ENCODE results near the gene PSMG3. TPM values are rescaled to one million over a fixed set of nuclear protein-coding genes. Genes with fewer than 3 reads are reported as not detected.

PSMG3 gene
- polyA plus RNA-seq, 5 donors: 20.8 to 33.1 (median 24.6) TPM

DNA sequence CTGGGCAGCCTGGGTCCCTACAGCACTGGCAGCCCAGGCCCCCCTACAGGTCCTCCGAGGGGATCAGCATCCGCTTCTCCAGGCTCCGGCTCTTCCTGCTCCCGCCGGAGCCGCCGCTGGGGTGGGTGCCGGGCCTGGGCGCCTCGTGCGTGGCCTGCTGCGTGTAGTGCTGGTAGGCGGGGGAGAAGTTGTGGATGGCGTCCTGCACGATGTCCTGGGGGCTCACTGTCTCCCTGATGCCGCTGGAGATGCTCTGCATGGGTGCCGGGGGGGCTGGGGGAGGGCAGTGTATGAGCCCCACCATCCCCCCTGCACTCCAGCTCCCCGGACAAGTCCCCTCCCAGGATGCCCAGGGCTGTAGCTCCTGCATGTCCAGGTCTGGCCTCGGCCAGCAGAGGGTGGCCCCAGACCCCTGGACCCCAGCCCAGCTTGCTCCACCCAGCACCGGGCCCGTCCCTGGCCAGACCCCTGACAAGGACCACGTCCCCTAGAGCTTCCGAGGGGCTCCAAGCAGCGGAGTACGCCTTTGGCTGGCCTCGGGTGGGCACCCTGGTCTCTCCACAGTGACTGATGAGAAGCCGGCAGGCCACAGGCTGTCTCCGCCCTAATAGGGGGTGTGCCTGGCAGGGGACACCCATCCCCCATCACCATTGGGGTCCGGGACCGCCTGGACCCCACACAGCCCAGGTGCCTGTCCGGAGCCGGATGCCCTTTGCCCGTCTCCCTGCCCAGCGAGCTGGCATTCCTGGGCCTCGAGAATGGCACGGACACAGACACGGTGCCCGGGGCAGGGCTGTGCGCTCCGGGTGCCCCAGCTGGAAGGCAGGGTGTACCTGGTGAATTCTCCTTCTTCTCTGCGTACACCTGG is 22.7 kb downstream of the PSMG3 start:
- no peak for DNase-seq

DNA sequence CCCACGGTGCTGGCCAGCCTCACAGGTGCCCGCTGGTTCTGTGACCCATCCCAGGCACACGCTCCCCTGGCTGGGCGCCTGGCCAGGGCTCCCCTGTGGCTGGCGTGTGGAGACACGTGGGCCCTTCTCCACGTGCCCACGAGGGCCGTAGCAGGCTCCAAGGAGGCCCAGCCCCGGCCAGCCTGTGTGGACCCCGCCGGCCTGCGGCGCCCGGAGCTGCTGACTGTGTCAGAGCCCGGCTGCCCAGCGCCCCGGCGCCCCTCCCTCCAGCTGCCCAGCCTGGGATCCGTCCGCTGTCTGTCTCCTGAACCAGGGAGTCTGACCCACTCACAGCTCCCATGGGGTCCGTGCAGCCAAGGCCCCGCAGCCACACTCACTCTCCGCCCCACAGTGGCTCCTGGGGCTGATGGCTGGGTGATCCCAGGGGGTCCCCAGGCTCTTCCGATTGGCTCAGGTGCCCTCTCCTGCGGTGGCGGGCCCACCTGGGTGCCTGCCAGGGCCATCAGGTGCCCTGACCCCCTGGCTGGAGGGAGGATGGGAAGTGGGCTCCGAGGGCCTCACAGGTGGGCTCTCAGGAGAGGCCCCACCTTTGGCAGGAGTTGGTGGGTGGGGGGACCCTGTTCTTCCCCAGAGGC is 23.4 kb downstream of the PSMG3 start:
- no peak for DNase-seq

DNA sequence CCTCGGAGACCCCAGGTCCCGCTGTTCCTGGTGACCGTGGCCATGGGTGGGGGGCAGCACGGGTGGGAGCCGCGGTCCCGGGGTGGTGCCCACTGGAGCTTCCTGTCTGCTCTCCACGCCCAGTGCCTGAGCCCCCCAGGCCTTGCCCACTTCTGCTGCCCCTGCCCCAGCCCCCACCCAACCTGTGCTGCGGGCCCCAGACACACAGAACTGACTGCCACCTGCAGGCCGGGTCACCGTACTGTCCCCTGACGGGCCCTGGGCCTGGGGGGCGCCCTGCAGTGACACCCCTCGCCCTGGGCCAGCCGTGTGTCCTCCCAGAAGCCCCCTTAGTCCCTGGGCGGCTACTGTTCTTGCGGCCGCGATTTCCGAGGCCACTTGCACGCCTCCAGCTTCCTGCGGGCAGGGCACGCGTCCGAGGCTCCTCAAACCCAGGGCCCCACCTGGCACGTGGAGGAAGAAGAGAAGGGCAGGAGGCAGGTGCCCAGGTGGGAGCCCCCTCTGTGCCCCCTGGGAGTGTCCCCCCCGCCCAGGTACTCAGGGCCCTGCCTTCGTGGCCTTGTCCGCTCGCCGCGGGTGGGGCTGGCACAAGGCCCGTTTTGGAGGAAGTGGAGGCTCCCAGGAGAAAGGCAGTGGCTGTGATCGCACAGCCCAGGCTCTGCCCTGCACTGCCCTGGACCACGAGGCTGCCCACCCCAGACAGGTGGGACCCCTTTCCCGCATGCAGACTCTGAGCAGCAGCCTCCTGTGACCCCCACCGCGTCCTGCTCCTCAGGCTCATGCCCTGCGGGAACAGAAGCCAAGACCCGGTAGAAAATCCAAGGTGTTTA is 24.2 kb downstream of the PSMG3 start:
- DNase-seq: no peak

DNA sequence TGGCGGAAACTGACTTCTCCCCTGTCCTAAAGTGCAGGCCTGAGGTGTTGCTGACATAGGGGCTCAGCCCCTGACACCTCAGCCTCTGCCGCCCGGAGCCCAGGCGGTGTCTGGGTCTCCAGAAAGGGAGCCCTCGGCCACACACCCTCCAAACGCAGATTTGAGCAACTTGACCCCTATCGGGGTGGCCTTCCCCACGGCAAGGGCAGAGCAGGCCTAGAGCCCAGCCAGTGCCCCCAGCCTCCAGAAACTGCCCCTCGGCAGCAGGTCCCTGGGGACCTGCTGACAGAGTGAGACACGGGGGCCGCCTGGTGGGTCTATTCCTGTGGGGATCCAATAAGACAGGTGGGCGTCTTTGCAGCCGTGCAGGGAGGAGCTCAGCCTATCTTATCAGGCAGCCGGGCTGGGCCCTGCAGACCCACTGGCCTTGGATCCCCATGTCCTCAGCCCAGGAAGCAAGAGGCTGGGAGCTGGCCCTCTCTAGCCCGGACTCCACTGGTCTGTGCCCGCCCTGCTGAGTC is 24.9 kb downstream of the PSMG3 start:
- no peak for DNase-seq

DNA sequence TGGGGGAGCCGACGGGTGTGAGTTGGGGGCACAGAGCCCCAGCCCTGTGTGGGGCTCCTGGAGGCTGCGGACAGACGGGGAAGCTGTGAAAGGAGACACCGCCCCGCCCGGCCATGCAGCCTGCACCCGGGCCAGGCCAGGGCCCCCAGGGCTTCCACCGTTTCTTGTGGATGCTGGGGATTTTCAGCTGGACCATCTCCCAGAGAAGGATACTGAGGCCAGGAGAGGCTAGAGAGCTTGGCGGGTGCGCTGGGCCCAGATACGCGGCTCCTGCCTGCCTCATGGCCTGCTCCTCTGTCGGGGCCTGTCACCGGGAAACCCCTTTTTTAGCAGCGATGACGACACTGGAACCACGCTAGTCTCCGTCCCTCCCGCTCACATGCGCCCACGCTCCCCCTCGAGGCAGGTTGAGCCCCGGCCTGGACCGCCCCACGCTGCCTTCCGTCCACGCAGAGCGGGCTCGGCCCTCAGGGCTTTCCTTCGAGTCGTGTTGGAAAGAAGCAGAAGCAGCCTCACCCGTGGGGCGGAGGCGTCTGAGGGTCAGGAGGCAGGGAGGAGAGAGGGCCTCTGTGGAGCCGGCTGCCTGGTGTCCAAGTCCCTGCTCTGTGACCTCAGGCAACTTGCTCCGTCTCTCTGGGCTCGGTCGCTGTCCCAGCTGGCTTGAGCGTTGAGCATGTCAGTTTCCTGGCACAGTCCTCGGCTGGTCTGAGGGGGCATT is 25.5 kb downstream of the PSMG3 start:
- no peak for DNase-seq

DNA sequence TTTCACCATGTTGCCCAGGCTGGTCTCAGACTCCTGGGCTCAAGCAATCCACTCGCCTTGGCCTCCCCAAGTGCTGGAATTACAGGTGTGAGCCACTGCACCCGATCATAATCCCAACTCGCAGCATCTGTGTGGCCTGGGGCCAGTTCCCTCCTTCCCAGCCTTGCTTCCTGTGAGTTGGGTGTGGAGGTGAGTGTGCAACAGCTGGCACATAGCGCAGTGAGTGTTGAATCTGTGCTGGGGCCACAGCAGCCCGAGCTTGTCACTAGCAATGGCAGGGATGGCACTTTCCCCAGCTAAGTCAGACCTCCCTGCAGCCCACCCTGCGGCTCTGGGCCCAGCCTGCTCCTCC is 26.0 kb downstream of the PSMG3 start:
- DNase-seq: no peak

DNA sequence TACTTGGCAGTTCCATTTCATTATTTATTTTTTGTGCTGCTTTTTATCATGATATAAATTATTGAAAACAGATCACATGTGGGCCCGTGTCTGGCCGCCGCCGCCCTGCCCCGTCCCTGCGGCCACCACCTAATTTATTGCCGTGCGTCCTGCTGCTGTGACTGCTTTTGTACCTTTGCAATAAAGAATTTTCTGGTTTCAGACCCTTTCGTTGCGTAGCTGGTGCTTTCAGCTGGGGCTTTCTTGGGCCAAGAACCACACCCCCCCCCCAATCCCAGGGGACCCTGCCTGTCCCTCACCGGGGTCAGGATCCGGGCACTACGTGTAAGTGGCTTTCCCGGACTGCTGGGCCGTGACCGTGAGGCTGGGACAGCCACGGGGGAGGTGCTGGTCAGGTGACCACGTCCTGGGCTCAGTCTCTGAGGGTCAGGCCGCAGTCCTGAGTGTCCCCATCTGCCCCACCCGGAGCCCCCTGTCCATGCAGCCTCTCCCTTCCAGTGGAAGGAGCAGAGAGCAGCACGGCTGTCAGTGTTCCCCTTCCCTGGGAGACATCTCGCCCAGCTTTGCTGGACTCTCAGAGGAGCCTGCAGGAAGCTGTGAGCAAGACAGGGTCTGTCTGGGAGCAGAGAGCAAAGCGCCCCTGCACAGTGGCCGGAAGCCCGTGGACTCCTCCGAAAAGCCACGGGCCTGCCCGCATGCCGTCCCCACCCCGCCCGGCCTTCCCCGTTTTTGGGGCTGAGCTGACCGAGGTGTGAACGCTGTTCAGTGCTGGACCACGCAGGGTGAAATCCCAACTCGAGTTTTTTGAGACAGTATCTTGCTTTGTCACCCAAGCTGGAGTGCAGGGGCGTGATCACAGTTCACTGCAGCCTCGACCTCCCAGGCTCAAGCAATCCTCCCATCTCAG is 26.7 kb downstream of the PSMG3 start:
- DNase-seq: no peak

DNA sequence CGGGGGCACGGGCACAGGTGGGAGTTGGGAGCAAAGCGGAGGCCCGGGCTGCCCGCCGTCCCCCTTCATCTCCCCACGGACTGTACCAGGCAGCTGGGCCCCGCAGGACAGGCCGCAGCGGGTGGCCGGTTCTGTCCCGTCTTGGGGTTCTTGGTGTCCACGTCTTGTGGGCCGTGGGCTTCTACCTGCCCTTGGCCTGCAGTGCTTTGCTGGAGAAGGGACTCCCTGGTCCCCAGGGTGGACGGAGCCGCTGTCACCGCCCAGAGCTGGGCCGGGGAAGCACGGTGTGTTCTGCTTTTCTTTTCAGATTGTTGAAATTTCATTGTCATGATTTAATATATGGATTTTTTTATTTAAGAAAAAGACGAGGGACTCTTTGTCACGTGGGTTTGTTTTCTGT is 27.5 kb downstream of the PSMG3 start:
- DNase-seq: no peak

DNA sequence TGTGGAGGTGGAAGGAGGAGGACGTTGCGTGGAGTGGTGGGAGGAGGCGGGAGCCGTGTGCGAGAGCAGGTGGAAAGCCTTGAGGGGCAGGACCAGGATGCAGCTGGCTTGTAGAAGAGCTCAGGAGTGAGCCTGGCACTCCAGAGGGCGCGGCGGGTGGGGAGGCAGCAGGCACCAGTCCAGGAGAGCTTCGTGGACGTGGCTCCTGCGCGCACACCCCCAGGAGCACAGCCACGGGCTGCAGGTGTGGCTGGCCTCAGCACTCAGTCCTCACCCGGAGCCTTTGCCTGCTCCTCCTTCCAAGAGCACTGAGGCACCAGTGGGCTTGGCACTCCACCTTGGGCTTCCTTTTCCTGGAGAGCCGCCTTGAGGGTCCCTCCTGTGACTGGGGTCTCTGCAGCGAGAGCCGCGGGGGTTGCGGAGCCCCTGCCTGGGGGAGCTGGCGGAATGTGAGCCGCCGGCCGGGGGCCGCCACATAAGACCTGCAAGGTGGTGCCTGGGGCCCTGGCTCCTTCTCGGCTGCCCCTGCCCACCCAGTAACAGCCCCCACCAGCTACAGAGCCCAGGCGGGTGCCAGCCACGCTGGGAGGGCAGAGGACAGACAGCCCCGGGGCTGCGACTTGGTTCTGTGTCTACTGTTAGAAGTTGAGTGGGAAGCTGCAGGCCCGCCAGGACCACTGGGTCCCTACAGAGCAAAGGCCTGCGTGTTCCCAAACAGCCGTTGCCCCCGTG is 28.2 kb downstream of the PSMG3 start:
- DNase-seq: no peak

DNA sequence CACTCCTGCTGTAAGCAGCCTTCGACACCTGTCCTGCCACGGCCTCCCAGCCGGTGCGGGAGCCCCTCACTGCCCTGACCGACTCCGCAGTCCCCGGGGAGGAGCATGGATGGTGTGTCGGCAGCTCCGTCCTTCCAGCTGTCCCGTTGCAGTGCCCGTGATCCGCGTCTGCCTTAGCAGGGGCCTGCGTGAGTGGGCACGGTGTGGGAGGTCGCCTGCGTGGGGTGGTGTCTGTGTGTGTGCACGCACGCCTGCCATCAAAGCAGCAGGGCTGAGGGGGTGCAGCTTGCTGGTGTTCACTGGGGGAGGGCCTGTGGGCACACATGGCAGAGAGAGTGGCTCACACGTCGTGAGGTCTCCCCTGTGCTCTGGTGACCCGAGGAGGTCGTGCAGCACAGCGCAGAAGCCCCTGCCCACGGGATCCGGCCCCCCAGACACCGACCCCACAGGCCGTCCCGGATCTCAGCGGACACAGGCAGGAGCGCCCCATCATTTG is 29.0 kb downstream of the PSMG3 start:
- no peak for DNase-seq

DNA sequence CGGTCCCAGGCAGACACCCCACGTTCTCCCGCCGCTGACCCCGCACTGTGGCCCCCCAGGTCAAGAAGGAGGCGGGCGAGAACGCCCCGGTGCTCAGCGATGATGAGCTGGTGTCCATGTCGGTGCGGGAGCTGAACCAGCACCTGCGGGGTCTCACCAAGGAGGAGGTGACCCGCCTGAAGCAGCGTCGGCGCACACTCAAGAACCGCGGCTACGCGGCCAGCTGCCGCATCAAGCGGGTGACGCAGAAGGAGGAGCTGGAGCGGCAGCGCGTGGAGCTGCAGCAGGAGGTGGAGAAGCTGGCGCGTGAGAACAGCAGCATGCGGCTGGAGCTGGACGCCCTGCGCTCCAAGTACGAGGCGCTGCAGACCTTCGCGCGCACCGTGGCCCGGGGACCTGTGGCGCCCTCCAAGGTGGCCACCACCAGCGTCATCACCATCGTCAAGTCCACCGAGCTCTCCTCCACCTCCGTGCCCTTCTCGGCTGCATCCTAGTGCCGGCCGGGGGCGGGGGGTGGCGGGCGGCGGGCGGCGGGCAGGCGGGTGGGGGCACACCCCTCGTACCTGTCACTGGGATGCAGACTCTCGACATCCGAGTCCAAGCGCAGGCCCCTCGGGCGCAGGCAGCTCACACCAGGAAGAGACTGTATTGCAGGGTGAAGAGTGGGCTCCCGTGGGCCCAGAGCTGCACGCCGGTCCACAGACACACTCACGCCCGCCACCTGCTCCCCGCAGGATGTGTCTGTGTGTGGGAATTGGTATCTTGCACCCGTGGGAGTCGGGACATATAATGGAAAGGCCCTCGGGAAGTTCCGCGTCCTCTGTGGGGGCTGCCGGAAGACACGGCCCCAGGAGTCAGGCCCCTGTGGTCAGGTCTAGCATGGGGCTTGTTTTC is 29.7 kb downstream of the PSMG3 start:
- DNase-seq: no peak

DNA sequence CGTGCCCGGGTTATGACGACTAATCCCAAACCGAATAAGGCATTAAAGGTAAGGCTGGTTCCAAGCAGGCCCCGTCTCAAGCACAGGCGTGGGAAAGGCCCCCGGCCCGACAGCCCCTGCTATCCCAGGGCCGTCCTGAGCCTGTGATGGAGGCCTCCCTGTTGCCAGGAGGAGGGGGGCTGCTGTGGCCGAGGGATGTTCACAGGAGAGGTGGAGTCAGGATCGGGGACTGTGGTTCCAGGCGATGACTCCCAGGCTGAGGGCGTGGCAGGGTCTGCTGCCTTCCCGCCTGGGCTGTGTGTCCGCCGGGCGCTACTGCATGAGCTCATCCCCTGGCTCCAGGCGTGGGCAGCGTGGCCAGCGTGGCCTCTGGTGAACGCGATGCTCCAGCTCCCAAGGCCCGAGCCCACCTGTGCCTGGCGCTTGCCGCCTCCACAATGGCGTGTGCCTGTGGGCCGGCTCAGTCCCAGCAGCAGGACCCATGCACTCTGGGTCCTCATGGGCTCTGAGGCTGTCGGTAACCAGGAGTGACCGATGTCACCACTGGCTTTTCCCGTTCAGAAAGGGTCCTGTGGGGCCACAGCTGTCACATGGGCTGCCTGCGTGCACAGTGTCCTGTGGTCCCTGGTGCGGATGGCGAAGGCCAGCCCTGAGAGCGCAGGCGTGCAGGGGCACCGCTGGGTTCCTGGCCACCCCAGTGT is 30.5 kb downstream of the PSMG3 start:
- no peak for DNase-seq

DNA sequence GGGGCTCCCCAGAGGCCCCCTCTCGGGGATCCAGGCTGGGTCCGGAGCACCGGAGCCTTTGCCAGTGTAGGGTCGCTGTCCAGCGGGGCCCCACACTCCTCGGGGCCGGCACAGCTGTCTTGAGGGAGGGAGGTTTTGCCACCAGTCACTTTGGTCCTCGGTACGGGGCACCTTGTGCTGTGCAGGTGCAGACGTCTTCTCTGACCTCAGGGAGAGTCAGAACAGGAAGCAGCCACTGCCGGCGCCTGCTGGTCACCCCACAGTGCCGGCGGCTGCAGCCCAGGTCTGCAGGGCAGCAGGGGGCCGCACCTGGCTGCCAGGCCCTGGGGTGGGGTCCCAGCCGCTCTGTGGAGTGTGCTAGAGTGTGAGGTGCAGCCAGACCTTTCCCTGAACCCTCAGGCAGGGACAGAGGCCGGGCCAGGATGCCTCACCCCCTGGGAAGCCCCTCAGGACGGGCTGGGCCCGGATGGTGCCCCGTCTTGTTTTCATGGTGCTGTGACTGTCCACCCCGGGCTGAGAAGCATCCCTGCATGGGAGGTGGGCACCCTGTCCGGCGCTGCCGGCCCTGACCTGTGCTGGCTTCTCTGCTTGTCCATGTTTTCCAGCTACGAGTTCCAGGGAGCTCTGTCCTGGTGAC is 31.2 kb downstream of the PSMG3 start:
- no peak for DNase-seq

DNA sequence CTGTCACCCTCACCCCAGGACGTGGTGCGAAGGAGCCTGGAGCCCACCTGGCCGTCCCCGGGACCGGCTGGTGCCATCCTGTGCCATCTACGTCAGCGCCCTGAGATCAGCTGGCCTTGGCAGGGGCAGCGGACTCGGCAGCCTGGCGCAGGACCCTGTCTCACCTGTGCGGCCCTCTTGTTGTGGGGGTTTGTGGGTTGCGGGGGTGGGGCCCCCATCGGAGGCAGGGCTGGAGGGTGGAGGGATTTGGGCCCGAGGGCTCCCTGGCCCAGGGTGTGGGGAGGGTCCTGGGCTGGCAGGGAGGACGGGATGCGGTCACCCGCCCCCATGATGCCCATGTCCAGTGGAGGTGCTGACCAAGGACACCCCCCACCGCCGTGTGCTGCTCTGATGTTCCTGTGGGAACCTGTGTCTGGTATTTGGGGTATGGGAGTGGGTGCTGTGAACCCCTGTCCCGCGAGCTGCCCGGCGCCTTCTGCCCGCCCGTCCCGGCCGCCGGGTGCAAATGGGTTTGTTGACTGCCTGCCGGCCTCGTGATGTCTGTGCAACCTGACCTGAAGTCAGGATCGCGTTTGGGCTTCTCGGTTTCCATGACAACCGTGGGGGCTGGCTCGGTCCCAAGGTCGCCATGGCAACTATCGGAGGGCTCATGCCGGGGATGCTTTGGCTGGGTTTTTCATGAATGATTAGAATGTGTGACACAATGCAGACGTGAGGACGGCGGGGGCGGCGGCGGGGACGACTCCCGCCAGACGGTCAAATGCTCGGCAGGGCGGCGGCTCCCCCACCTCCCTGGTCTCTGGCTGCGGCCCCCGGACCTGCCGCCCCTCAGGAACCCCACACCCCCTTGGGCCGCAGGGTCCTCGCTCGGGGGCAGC is 32.1 kb downstream of the PSMG3 start:
- peak; percentile 86 to 92 for DNase-seq

DNA sequence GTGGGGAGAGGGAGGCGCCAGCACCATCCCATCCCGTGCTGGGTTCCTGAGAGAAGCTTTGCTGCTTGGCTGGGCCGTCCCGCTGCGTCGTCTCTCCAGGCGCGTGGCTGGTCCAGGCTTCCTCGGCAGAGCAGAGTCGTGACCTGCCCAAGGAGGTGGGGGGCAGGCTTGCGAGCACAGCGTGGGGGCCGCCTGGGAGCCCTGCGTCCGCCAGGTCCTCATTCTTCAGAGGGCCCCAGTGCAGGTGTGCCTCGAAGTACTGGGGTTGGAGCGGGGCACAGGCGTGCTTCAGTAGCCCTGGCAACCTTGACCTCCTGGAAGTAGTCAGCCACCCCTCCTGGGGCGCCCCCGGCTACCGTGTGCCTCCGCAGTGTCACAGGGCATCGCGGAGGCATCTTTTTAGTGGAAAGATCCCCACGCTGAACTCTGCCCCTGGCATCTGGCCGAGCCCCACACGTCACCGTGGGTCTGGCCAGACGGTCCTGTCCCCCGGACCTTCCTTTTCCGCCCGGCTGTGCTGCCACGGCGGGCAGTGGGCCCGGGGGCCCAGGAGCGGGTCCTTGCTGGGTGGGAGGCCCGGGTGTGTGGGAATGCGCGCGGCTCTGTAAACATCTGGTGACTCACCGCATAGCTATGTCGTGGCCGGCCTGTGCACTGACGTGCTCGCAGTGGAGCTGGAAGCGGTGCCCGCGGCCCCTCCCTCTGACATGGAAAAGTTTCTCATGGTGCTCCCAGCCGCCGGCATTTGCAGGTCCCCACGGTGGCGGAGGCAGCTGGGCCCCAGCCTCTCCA is 32.9 kb downstream of the PSMG3 start:
- DNase-seq: peak; percentile 91 to 94

DNA sequence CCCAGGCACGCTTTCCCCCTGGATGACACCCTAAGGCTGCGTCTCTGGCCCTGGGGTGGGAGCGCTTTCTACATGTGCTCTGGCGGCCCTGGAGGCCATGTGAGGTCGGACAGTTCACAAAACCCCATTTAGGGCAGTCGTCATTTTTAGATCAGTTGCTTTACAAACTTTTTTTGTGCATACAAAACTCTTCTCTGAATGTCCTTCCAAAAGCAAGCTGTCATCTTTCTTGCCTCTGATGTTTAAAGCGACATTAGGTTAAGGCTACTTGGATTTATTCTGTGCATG is 33.4 kb downstream of the PSMG3 start:
- DNase-seq: no peak
